Stimulated activated CD4-positive, alpha-beta T cell treated with anti-CD3 and anti-CD28 coated beads, Interleukin-2, amount 100 ng/mL, for 24 hours (primary cell): ENCODE measurements around the gene TRIM8.

Experiments
- DNase-seq, 2 donors: peaks; one replicate each; pipeline ENCODE4 v3.0.0-alpha.2; 2020

TRIM8 gene

GRCh38 chr10:102704915-102705314 is 60.6 kb downstream of the TRIM8 start:
- DNase-seq = no peak

GRCh38 chr10:102705531-102705930 is 61.3 kb downstream of the TRIM8 start:
- no peak for DNase-seq
